ENCODE measurements around the gene BHLHA15.

Gene BHLHA15

DNA sequence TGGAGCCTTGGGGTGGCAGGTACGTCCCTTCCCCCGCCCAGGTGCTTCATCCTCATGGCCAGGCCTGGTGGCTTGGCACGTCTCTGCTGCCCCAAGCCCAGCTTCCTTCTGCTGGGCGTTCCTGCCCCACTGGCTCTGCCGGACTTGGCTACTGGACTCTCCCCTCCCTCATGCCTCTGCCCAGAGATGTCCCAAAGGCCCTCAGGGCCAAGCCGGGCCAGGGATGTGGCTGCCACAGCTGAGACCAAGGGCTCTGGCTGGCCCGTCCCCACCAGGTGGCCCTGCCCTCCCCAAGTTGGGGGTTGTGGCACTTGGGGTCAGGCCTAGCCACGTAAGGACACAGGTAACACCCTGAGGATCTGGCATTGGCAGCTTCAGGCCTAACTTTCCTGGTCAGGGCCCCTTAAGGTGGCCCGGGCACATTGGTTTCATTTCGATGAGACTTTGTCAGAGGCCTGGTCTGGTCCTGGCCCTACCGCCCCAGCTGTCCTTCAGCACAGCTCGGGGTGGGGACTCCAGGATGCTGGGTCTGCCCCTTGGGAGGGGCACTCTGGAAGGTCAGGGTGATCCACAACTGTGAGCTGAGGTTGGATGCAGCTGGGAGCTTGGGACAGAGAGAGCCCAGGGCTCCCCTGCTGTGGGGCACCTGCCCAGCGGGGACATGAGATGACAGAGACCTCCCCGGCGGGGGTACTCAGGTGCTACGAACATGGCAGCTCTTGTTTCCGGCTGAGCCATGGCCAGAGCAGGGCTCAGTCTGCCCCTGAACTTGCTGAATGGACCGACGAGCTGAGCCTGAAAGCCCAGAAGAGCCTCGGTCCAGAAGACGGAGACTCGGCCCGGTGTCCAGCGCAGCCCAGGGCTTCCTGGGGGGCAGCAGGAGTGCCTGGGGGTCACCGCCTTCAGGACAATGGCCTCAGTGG is 2.9 kb downstream of the BHLHA15 start:
- TF ChIP-seq, protein P1, sequence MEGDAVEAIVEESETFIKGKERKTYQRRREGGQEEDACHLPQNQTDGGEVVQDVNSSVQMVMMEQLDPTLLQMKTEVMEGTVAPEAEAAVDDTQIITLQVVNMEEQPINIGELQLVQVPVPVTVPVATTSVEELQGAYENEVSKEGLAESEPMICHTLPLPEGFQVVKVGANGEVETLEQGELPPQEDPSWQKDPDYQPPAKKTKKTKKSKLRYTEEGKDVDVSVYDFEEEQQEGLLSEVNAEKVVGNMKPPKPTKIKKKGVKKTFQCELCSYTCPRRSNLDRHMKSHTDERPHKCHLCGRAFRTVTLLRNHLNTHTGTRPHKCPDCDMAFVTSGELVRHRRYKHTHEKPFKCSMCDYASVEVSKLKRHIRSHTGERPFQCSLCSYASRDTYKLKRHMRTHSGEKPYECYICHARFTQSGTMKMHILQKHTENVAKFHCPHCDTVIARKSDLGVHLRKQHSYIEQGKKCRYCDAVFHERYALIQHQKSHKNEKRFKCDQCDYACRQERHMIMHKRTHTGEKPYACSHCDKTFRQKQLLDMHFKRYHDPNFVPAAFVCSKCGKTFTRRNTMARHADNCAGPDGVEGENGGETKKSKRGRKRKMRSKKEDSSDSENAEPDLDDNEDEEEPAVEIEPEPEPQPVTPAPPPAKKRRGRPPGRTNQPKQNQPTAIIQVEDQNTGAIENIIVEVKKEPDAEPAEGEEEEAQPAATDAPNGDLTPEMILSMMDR (IDR thresholded peaks at IDR 0.05): no peak

DNA sequence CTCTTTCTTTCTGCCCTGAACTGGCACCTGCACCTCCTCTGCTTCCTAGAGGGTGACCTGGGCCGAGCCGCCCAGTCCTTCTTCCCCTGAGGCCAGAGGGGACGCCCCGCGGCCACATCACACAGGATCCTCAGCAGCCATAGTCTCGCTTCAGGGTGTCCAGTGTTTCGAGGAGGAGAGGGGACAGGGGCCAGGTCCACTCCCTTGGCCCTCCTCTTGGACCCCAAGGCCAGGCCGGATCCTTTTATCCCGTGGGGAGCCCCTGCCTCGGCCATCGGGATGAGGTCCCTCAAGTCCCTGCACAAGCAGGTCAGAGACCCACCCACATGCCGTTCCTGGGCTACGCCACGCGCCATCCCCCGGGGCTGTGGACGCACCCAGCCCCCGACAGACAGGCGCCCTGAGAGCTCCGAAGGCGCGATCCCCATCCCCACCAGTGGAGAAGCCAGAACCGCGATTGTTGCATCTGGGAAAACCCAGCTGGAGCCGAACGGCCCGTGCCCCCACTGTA is 3.6 kb downstream of the BHLHA15 start:
- TF ChIP-seq, protein P1 (IDR thresholded peaks at IDR 0.05): no peak

DNA sequence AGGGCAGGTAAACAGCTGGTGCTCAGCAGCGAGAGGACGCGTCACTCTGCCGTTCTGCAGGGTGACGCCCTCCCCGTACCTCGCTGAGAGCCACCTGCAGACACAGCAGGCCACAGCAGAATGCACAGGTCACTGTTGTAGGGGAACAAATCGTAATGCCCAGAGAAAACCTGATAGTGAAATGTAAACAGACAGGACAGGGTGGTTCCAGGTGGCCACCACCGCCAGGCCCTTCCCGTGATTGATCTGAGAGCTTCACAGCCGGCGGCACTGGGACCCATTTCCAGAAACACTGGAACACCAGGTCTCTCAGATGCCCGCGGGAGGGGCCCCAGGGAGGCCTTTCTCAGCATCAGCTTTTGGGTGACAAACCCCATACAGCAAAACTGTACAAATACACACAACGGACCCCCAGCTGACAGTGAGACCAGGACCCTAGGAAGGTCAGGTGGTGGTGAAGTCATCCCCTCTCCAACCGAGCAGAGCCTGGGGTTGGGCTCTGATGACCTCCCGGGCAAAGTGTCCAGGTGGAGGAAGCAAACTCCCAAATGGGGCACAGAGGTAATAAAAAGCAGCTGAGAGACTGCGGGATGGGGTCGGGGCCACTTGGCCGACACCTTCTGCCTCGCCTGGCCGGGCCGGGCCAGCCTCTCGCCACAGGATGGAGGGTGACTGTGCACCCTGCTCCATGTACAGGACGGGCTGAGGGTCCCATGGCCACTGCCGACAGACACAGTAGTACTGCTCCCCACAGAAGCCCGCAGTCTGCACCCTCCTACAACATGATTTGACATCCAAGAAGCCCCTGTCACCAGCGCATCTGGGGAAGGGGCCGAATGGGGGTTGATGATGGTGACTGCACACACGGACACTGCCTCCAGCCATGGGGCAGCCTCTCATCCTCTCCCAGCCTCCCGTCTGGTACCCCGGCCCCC is 4.6 kb downstream of the BHLHA15 start:
- TF ChIP-seq, protein P1 (IDR thresholded peaks at IDR 0.05): no peak

DNA sequence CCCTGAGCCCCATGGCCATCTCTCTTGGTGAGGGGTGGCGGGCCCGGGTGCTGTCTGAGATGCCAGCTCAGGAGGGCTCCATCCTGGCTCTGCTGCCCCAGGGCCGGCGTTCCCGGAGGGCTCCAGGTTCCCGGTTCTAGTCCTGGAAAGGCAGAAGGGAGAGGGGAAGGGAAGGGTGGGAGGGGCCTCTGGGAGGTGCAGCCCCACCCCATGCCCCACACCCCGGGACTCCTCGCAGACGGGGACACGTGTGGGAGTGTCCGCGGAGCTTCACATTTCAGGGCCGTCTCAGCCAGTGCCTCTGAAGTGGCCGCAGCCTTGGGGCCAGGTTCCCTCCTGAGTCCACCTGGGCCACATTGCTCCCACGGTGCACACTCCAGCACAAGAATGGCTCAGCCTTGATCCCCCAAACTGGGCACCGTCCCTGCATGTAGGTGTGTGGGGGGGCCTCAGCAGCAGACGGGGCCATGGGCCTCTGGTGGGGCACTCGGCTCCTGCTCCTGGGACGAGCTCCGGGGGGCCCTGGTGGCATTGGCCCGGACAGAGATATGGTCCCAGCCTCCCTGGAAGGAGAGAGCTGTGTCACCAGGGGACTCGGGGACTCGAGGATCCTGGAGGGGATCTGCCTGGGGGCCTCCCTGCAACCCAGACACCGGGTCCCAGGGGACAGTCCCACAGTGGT is 5.8 kb downstream of the BHLHA15 start:
- TF ChIP-seq, protein P1 (IDR thresholded peaks at IDR 0.05): no peak

DNA sequence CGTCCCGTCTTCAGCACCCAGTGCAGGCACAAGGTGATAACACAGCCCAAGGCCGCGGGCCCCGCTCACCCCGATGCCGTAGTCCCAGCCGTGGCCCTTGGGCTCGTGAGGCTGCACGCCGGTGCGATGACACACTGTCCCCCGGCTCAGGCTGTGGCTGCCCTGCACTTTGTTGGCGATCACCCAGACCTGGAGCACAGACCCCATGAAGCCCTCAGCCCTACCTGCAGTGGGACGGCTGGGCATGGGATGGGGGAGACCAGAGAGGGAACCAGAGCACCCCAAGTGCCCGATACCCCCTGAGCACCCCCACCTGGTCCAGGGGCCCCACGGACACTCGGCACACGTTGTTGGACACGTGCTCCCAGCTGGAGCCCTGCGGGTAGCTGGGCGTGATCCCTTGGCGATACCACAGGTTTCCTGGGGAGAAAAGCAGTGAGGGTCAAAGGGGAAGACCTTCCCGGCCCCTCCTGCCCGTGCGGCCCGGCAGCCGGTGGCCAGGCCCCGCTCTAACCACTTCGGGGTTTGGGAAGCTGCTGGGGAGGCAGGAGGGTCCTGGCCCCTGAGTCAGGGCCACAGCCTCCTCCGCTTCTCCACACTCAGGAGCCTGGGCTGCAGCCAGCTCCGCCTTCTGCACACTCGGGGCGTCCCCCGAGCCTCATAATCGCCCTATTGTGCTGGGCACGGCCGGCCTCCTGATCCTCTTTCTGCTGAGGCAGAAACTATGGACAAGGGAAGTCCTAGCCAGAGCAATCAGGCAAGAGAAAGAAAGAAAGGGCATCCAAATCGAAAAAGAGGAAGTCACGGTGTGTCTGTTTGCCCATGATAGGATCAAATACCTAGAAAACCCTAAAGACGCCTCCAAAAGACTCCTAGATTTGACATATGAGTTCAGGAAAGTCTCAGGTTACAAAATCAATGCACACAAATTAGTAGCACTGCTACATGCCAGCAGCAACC is 6.7 kb downstream of the BHLHA15 start:
- TF ChIP-seq, protein P1 (IDR thresholded peaks at IDR 0.05): no peak

DNA sequence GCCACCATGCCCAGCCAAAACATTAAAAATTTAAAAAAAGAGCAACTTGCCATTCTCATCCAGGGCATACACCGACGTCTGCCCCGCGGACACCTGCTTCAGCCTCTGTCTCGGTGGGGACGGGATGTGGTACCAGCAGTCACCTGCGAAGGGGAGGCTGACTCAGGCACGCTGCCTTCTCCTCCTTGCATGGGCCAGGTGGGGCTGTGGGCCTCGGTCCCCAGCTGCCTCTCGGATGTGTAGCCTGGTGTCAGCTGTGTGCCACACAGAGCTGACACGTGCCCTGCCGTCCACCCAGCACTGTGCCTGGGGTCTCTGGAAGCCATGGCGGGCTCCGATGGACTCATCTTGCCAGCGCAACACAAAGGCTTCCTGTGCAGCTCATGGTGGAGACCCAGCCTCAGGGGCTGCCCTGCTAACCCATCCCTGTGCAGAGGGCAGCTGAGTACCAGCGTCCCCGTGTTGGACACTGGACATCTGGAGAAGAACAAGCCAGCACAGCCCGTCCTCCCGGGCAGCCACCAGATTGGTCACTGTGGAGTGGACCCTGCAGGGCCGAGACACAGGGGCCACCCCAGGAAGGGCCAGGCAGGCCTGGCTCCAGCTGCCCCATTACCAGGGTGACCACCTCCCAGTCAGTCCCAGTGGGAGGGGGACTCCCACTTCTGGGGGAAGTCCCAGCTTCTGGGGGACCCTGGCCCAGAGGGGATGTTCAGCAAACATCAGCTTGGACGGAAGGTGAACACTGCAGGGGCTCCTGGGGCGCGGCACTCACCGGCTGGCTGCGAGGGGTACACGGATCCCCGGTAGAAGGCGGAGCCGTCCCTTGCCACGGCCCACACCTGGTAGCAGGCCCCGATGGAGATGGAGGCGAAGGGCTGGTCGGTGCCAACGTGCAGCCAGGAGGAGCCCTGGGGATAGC is 10.6 kb downstream of the BHLHA15 start:
- TF ChIP-seq, protein P1 (IDR thresholded peaks at IDR 0.05): no peak
